ENCODE measurements around the gene RLBP1.

Gene RLBP1

DNA sequence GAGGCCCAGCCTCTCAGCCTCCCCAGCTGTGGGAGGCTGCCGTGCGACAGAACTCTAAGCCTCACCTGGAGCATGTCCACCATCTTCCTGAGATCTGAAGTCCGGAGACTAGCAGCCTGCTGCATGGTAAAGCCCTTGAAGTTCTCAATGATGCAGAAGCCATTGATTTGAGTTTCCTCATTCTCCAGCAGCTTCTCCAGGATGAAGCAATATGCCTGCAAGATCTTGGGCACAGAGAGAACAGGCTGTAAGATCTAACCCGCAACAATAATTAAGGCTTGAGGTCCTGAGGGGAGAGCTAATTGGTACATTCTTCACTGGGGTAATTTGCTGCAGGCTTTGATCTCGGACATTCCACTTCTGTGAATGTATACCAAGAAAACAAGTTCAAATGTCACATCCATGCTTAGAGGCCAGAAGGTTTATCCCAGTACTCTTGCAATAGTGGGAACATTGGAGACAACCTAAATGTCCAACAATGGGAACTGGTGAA, 9.7 kb downstream of the RLBP1 start:
- Histone ChIP-seq H3K9me3 (ENCODE audit: control insufficient read depth, insufficient read depth, low read depth, low read length) (no peaks in the 10 kb centered on the region), H3K4me3 (ENCODE audit: low read depth, low read length) (no peak overlapping the region), H3K36me3 (ENCODE audit: control insufficient read depth in 2 of 2, insufficient read depth in 1 of 2, low read length in 2 of 2) (no peaks in the 10 kb centered on the region), H3K4me1 (ENCODE audit: control insufficient read depth, insufficient read depth, low read length) (no peaks in the 10 kb centered on the region), H3K27ac (ENCODE audit: extremely low read depth, low read depth, low read length) (no peak overlapping the region)
- TF ChIP-seq, protein P1, sequence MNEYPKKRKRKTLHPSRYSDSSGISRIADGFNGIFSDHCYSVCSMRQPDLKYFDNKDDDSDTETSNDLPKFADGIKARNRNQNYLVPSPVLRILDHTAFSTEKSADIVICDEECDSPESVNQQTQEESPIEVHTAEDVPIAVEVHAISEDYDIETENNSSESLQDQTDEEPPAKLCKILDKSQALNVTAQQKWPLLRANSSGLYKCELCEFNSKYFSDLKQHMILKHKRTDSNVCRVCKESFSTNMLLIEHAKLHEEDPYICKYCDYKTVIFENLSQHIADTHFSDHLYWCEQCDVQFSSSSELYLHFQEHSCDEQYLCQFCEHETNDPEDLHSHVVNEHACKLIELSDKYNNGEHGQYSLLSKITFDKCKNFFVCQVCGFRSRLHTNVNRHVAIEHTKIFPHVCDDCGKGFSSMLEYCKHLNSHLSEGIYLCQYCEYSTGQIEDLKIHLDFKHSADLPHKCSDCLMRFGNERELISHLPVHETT (tag by site-specific recombination; IDR thresholded peaks at IDR 0.05) = no peak
- TF ChIP-seq ZNF670 (tag by site-specific recombination; IDR thresholded peaks at IDR 0.05; ENCODE audit: low read depth) (no peak), ZNF121 (tag by site-specific recombination; IDR thresholded peaks at IDR 0.05) (no peak), ZEB2 (tag by site-specific recombination; IDR thresholded peaks at IDR 0.05) (no peak), OSR2 (tag by site-specific recombination; IDR thresholded peaks at IDR 0.05) (no peak), HOXD13 (CRISPR knock-in tag; IDR thresholded peaks at IDR 0.05; ENCODE audit: borderline replicate concordance) (no peak), FEZF1 (tag by site-specific recombination; IDR thresholded peaks at IDR 0.05) (no peak), ZNF19 (tag by site-specific recombination; IDR thresholded peaks at IDR 0.05; ENCODE audit: low read depth) (no peak), ZNF585B (tag by site-specific recombination; IDR thresholded peaks at IDR 0.05) (no peak), ZNF214 (tag by site-specific recombination; IDR thresholded peaks at IDR 0.05; ENCODE audit: borderline replicate concordance) (no peak), ZNF433 (tag by site-specific recombination; IDR thresholded peaks at IDR 0.05; ENCODE audit: low read depth) (no peak)
- TF ChIP-seq, protein P2, sequence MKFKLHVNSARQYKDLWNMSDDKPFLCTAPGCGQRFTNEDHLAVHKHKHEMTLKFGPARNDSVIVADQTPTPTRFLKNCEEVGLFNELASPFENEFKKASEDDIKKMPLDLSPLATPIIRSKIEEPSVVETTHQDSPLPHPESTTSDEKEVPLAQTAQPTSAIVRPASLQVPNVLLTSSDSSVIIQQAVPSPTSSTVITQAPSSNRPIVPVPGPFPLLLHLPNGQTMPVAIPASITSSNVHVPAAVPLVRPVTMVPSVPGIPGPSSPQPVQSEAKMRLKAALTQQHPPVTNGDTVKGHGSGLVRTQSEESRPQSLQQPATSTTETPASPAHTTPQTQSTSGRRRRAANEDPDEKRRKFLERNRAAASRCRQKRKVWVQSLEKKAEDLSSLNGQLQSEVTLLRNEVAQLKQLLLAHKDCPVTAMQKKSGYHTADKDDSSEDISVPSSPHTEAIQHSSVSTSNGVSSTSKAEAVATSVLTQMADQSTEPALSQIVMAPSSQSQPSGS (tag by site-specific recombination; IDR thresholded peaks at IDR 0.05; ENCODE audit: low read depth) = no peak
- TF ChIP-seq, protein P3, sequence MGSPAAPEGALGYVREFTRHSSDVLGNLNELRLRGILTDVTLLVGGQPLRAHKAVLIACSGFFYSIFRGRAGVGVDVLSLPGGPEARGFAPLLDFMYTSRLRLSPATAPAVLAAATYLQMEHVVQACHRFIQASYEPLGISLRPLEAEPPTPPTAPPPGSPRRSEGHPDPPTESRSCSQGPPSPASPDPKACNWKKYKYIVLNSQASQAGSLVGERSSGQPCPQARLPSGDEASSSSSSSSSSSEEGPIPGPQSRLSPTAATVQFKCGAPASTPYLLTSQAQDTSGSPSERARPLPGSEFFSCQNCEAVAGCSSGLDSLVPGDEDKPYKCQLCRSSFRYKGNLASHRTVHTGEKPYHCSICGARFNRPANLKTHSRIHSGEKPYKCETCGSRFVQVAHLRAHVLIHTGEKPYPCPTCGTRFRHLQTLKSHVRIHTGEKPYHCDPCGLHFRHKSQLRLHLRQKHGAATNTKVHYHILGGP (tag by site-specific recombination; IDR thresholded peaks at IDR 0.05) = no peak
- TF ChIP-seq, protein P4, sequence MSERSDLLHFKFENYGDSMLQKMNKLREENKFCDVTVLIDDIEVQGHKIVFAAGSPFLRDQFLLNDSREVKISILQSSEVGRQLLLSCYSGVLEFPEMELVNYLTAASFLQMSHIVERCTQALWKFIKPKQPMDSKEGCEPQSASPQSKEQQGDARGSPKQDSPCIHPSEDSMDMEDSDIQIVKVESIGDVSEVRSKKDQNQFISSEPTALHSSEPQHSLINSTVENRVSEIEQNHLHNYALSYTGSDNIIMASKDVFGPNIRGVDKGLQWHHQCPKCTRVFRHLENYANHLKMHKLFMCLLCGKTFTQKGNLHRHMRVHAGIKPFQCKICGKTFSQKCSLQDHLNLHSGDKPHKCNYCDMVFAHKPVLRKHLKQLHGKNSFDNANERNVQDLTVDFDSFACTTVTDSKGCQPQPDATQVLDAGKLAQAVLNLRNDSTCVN (tag by site-specific recombination; optimal IDR thresholded peaks at IDR 0.05) = no peak
- TF ChIP-seq, protein P5, sequence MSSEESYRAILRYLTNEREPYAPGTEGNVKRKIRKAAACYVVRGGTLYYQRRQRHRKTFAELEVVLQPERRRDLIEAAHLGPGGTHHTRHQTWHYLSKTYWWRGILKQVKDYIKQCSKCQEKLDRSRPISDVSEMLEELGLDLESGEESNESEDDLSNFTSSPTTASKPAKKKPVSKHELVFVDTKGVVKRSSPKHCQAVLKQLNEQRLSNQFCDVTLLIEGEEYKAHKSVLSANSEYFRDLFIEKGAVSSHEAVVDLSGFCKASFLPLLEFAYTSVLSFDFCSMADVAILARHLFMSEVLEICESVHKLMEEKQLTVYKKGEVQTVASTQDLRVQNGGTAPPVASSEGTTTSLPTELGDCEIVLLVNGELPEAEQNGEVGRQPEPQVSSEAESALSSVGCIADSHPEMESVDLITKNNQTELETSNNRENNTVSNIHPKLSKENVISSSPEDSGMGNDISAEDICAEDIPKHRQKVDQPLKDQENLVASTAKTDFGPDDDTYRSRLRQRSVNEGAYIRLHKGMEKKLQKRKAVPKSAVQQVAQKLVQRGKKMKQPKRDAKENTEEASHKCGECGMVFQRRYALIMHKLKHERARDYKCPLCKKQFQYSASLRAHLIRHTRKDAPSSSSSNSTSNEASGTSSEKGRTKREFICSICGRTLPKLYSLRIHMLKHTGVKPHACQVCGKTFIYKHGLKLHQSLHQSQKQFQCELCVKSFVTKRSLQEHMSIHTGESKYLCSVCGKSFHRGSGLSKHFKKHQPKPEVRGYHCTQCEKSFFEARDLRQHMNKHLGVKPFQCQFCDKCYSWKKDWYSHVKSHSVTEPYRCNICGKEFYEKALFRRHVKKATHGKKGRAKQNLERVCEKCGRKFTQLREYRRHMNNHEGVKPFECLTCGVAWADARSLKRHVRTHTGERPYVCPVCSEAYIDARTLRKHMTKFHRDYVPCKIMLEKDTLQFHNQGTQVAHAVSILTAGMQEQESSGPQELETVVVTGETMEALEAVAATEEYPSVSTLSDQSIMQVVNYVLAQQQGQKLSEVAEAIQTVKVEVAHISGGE (tag by site-specific recombination; conservative IDR thresholded peaks at IDR 0.05; ENCODE audit: low read depth) = no peak
- TF ChIP-seq, protein P6, sequence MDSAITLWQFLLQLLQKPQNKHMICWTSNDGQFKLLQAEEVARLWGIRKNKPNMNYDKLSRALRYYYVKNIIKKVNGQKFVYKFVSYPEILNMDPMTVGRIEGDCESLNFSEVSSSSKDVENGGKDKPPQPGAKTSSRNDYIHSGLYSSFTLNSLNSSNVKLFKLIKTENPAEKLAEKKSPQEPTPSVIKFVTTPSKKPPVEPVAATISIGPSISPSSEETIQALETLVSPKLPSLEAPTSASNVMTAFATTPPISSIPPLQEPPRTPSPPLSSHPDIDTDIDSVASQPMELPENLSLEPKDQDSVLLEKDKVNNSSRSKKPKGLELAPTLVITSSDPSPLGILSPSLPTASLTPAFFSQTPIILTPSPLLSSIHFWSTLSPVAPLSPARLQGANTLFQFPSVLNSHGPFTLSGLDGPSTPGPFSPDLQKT (IDR thresholded peaks at IDR 0.05; ENCODE audit: borderline replicate concordance, low read depth, low read length) = no peak
- TF ChIP-seq, protein P7, sequence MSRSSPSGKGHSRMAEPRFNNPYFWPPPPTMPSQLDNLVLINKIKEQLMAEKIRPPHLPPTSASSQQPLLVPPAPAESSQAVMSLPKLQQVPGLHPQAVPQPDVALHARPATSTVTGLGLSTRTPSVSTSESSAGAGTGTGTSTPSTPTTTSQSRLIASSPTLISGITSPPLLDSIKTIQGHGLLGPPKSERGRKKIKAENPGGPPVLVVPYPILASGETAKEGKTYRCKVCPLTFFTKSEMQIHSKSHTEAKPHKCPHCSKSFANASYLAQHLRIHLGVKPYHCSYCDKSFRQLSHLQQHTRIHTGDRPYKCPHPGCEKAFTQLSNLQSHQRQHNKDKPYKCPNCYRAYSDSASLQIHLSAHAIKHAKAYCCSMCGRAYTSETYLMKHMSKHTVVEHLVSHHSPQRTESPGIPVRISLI (tag by site-specific recombination; IDR thresholded peaks at IDR 0.05) = no peak
- ChIA-PET POLR2A (interaction anchor here (0.8 kb wide), 1 partner anchor 41 kb away, joined by 4 read pairs; no protein-coding TSS in a partner anchor), CTCF (no interaction called here)

Data from HEK293 (cell line).